GM18909 (cell line): ENCODE data around the gene FAM3C.

Source experiments
- ATAC-seq: cut with Tn5 transposase; IDR thresholded peaks from one replicate; pipeline ENCODE4 v1.9.1; 2021; ENCODE audit warnings: mild to moderate bottlenecking; ENCODE audit not compliant: unreplicated experiment, poor library complexity

FAM3C gene

DNA sequence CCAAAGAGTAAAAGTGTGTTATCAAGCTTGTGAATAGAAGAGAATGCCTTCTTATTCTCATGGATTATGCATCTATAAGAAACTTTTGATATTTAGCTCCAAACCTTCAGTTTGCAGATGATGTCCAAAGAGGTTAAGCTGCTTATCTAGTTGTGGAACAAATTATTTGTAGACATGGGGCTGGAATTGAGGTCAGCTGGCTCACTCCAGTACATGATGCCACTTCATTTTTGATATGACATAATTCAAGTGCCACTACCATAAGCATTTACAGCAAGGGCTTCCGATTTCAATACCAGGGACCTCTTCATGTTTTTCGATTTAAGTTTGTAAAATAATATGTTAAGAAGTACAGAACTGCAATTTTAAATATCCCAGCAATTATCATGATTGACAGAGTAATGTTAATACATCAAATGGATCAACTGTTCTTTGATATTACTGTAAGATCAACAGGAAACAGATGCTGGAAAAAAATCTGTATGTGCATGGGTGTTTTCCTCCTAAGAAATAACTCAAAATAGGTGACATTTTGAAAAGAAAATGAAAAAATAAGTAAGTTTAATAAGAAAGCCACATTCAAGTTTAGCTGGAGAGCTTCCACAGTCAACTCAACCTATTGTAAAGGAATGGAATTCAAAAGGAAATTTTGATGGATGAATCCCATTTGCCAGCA, 12.7 kb downstream of the FAM3C start:
- ATAC-seq, result no peak

DNA sequence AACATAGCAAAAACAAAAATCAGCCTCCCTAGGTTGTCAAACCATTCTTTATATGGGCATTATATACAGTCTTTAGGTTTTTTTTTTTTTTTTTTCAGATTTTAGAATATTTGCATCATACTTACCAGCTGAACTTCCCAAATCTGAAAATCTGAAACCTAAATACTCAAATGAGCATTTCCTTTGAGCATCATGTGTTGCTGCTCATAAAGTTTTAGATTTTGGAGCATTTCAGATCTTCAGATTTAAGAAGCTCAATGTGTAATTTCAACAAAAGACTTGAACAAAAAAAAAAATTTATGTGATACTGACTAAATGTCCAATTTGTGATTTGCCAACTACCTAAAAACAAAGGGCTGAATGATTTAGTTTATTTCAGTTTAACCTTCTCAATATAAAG, 13.6 kb downstream of the FAM3C start:
- ATAC-seq, result no peak

DNA sequence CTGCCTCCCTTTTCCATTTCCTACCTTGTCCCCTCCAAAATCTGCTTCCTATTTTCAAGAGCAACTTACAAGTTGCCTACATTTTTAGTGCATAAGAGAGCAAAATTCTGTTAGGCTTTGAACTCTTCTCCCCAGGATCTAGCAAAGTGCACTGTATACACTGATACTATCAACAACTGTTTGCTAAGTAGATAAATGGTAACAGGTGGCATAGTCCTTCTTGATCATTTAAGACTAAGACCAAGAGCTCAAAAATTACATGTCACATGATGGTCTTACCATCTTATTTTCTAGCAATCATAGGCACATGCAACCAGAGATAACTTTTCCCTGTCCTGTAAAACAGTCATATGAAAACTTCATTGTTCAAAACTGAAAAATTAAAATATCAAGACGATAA, 16.2 kb downstream of the FAM3C start:
- no peak for ATAC-seq

DNA sequence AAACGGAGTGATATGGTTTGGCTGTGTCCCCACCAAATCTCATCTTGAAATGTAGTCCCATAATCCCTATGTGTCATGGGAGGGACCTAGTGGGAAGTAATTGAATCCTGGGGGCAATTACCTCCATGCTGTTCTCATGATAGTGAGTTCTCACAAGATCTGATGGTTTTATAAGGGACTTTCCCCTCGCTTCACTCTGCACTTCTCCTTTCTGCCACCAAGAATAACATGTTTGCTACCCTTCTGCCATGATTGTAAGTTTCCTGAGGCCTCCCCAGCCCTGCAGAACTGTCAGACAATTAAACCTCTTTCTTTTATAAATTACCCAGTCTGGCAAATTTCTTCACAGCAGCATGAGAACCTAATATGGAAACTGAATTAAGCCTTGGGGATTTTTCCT, 19.1 kb downstream of the FAM3C start:
- ATAC-seq, result no peak

DNA sequence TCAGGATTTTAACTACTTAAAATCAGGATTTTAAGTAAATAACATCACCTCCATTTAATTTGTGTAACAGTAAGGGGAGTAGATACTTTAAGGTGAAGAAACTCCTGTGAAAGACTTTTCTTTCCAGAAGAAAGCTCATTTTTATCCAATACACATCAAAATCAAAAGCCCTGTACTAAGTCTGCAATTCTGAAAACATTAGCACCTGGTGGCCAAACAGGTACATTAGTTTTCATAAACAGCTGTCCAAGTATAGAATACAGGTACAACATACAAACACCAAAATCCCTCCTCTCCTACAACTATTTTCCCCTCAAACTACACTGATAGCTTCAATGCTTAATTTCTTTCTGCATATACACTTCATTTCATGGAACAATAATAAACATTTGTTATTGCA, 22.9 kb downstream of the FAM3C start:
- ATAC-seq, result no peak

DNA sequence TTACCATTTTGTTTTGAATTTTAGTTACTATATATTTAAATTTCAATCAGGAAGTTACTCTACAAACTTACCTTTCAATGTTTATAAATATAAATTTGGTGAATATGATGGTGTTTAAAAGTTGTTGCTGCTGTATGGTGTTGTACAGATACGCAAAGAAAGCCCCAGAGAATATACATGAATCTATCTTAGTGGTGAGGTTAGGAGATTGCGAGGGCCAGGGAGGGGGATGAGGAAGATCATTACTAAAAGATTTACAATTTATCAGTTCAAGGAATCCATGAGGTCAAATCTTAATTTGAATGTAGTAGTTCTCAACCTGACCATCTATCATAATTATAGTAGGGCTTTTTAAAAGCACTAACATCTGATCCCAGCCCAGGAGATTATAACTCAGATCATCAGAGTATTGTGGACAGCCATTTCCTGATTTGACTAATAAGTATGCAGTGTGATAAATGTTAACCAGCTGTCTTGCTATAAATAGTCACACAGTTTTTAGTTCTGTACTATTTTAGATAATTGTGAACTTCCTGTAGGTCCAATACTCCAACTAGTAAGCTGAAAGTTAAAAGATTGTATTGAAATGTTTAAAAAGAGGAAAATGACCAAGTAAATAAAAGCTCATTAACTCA, 23.6 kb downstream of the FAM3C start:
- peak; percentile 92 for ATAC-seq

DNA sequence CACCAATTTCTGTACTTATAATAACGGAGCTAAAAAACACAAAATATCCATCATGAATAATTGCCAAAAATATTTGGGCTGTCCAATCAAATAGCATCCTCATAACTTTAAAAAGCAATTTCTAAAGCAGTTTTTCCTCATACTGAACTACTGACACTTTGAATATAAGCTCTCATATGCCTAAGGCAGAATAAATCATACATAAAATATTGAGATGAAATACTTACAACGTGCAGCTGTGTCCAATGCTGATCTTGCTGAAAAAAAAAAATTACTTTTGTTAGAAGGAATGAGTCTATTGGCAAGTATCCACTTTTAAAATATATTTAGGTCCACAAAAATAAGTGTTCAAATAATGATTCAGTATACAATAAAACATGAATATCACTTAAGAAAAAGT, 24.2 kb downstream of the FAM3C start:
- no peak for ATAC-seq

DNA sequence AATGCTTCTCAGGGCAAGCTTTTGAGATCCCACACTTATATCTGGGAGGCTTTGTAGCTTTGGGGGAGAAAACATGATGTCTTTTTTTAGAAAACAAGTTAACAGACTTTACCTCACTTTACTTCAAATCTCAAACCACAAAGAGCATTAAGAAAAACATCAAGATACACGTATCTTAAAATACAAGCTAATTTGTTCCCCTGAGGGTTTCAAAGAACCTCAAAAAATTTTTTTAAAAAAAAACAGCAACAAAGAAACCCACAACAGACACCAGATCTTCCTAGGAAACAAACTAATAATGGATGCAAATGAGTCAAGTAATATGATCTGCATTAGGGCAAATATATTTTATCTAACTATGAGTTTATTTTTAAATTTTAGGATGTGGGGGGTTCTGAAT, 24.7 kb downstream of the FAM3C start:
- no peak for ATAC-seq

DNA sequence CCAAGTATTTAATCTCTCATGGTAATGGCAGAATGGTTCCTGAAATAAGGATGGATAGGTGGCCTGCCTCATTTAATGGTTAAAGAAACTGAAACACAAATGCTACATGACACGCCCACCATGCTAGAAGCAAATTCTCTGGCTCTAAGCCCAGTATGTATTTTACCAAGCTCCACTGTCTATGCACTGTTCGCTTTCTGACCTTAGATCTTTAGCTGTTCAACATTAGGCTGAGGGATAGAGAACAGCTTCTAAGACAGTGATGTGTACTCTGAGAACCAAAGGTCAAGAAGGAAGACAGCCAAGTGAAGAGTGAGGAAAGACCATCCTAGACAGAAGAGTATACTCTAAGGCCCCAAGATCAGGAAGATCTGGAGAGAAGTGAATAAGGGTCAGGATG, 26.6 kb downstream of the FAM3C start:
- ATAC-seq, result peak; percentile 56

DNA sequence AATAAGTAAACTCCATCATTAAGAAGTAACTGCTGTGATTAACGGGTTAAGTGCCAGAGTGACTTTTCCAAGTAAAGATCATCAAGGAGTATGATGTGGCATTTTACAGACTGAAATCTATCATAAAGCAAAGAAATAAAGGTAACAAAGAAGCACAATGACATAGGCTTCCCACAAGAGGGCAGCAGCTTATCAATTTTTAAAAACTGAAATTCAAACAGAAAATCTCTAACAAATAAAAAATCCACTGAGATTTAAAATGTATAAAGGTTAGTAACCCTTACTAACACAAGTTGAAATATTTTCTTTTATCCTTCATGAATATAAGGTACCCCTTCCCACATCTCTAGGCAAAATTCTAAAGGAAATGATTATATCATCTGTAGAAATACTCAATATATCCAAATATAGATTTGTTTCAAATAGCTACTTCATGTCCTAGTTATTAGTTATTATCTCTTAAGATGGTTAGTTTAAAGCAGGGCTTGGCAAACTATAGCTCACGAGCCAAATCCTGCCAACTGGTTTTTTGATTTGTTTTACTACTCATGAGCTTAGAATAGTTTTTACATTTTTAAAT, 29.2 kb downstream of the FAM3C start:
- no peak for ATAC-seq

DNA sequence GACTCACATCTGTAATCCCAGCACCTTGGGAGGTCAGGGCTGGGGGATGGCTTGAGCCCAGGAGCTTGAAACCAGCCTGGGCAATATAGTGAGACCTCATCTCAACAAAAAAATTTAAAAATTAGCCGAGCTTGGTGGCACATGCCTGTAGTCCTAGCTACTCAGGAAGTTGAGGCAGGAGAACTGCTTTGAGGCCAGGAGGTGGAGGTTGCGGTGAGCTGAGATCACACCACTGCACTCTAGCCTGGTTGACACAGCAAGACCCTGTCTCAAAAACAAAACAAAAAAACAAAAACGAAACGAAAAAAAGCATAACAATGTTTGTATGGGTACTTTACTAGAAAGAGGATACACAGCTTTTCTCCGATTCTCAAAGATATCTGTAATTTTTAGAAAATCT, 35.5 kb downstream of the FAM3C start:
- no peak for ATAC-seq

DNA sequence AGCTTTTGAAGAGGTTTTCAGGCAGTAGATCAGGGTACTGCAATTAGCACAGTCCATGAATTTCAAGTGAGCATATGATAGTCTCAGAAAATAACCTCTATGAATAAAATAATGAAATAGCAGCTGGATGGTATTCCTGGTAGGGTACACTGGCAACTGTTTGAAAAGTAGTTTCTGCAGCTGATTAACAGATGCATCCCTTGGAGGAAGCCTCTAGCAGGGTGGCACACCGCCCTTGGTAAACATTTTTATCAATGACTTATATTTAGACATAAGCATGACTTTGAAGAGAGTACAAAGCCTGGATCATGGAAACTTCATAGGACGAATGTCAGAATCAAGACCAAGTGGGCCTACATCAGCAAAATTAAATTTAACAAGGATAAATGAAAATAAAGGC, 40.5 kb downstream of the FAM3C start:
- ATAC-seq, result no peak

DNA sequence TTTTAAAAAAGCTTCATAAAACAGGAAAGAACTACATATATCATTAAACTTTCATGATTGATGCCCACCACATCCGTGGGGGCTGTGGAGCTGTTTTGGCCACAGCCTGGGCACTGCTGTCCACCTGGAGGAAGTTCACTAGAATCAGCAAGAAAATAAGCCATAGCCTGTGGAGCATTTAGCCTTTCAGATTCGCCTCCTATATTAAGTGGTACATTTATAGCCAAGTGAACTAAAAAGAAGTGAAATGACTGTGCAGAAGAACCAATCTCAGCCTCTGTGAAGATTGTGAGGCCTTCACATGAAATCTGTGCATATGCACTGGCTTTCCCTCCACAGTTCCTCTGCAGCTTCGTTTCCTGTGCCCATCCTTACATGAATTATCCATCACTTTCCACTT, 43.8 kb downstream of the FAM3C start:
- no peak for ATAC-seq

DNA sequence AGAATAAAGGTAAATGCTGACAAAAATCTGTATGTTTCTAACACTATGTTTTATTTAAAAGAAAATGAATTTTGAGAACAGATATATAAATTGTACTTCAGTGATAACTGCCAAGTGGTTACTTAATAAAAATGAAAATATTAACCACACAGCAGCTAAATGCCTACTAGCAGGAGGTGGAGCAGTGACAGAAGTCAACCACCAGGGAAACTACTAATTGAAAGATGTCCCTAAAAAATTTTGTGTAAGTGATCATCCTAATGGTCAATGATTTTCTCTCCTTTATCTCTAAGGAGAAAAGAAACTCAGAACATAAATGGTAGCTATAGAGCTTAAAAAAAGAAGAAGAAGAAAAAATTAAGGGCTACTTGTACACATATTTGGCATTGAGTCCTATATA, 44.4 kb downstream of the FAM3C start:
- no peak for ATAC-seq

DNA sequence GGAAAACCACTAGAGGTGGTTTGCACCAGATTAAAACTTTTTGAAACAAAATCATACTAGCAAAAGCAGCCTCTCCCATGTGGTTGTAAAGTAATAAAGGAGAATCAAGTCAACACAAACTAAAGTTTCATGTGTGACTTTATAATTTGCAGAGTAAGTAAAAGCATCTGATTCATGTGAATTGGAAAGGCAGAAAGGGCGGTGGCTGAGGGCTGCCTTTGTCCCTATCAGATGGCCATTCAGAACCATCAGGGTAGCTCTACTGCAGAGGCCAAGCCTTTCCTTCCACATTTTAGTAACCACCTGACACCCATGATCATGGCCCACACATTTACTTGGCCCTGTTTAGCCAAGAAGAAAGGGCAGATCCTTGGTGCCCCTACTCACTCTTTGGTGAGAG, 51.6 kb downstream of the FAM3C start:
- no peak for ATAC-seq

DNA sequence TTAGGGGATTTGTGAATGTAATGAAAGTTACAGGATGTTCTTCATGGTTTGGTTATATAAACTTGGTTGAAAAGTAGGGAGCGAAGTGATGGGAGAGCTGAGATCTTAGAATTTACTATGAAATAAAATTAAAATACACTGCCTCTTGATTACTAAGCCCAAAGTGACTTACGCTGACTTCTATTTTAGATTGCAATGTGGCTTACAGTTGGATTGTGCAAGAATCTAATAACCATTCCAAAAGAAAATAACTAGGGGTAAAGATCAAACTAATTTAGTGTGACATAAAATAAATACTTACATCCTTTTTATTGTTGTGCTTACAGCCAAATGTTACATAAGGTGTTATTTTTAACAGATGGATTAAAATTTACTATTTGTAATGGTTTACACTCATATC, 52.0 kb downstream of the FAM3C start:
- no peak for ATAC-seq

DNA sequence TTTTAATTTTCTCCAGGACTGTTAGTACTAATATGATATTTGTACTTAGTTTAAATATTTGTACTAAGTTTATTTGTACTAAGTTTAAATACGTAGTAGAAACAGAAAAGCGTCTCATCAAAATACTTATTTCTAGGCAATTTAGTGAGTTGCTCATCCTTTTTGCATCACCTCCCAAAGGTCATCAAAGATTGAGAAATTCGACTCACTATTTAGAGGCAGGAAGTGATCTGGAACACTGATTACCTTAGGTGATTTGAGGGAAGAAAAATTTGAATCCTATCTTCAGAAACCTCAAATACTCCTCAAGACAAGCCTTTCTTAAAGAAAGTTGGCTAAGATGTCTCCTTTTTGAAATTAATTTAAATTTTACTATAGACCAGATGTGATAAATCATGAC, 52.8 kb downstream of the FAM3C start:
- ATAC-seq, result no peak

DNA sequence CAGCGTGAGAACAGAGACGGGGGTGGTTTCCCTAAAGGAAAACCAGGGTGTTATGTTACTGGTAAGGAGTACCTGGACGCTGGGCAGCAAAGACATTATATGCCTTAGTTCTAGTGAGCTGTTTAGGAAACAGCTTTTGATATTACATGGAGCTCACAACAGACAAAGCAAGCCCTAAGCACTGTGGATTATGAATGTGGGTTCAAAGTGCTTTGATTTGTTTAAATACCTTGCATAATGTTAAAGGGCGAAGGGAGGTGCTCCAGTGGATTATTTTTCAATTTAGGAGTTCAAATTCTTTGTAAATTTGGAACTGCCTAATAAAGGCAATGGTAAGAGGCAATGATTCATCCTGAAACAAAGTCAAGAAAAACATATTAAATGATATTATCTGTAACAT, 53.5 kb downstream of the FAM3C start:
- no peak for ATAC-seq

DNA sequence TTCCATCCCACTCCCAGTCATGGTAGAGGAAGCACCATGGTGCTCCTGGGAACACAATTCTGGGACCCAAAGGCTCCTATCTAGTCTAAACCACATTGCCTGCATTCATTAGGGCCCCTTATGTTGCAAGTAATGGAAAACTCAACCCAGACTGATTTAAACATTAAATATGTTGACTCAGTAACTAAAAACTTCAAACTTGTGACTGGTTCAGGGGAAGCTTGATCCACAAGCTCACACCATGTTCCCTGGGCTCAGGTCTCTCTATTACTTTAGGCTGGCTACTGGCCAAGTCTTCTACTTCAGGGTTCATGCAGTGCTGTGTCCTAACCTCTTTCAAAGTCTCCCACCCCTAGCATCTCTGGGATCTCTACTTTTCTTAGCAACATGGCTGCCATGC, 54.2 kb downstream of the FAM3C start:
- no peak for ATAC-seq

DNA sequence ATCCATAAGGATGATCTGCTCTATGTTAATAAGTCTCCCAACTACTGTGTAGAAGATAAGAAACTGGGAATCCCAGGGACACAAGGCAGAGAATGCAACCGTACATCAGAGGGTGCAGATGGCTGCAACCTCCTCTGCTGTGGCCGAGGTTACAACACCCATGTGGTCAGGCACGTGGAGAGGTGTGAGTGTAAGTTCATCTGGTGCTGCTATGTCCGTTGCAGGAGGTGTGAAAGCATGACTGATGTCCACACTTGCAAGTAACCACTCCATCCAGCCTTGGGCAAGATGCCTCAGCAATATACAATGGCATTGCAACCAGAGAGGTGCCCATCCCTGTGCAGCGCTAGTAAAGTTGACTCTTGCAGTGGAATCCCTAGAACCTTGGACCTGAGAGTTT, 57.0 kb downstream of the FAM3C start:
- no peak for ATAC-seq

DNA sequence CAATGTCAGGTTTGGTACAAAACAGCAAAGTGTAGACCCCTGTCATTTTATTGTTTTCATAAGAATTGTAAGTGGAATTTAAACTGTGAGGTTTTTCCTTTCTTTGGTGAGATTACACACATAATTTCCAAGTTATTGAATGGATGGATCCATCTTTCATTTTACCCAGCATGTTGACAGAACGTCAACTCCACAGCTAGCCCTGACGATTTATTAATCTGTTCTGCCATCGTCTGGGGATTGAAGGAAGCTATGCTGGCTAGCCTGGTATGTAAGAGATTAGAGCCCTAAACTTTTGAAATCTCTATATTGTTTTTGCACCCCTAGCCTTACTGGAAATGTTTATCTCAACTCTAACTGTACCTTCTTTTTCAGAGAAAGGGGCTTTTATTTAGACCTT, 58.7 kb downstream of the FAM3C start:
- ATAC-seq, result peak; percentile 56

DNA sequence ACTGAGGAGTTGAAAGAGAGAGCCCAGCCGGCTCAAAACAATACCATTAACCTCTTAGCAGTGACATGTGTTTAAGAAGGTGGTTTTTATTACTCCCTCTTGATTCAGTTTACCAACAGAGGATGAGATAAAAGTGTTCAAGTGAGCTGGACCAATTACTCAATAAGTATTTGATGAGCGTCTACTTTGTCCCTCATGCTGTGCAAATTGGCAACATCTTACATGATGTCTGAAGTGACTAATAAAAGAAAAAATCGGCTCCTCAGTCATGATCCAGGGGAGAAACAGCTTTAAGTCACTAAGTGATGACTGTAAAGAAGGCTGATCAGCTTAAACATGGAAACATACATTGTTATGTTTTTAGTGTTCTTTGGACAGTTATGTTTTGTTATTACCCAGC, 59.5 kb downstream of the FAM3C start:
- ATAC-seq, result no peak
